Measurements from ENCODE around the gene ATXN7L1. TPM values are rescaled to one million over a fixed set of nuclear protein-coding genes. Genes with fewer than 3 reads are reported as not detected.
"Not testable (repeated sequence)": the region's sequence is repeated elsewhere in the genome, so short reads cannot be mapped to it uniquely, and the experiment has no call there.

The ATXN7L1 gene
- total RNA-seq, 2 donors from 2014 or later = 5.7 to 6.0 TPM

DNA sequence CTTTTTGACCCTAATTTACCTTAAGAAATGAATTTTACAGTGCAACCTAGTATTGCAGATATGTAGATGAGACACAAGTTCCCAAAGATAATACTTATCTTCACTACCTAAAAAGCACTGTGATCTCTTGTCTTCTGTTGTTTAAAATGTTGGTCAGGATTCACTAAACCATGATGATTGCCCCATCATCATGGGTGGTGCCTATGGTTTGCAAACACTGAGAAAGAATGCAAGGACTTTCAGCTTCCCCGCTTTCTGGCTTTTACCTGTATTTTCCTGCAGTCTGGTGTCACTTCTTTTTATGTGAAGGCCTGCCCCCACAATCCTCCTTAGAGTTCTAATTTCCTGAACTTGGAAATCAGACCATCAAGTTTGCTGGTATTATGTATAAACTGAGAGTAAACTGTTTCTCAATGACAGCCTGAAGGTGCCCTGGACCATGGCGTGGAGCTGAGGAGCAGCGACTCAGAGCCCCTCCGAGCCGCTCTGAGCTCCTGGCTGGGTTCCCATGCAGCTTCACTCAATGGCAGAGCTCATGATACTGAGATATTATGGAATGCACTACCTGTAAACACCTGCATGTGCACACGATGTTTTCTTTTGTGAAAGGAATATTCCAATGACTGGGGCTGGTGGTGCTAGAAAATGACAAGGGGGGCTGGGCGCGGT, 176.7 kb downstream of the ATXN7L1 start:
- DNase-seq (no peak), ATAC-seq (no peak)
- intact Hi-C loops (cut with DNase I) = no loop called here

DNA sequence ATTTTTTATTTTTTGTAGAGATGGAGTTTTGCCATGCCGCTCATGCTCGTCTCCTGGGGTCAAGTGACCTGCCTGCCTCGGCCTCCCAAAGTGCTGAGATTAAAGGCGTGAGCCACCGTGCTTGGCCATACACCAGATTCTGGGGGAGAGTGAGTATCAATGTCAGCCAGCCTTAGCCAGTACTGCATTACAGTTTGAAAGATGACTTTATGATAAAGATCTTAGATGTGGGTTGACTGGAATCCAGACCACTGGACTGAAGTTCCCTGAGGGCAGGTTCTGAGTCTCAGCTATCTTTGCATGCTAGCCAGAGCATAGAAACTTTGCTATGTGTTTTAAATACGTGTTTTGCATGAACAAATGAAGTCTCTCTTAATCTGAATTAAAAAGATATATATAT, 177.9 kb downstream of the ATXN7L1 start:
- no peak for DNase-seq
- intact Hi-C loops (cut with DNase I) = no loop called here
- no peak for ATAC-seq

DNA sequence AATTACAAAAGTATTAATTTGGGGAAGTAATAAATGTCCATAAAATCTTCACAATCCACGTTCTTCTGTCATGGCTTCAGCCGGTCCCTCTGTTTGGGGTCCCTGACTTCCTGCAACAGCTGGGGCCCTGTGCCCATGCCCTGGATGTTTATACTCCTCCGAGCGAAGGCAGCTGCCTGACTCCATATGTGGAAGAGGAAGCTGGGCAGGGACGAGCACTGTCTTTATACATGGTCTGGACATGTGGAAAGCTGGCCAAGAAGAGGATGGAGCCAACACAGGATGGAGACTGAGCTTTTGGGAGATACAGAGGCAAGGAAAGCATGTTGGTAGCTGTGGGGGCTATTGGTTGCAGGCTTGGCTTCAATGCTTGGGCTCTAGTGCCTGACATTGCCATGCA, 178.6 kb downstream of the ATXN7L1 start:
- intact Hi-C loops (cut with DNase I) = no loop called here
- ATAC-seq = no peak
- DNase-seq = no peak

DNA sequence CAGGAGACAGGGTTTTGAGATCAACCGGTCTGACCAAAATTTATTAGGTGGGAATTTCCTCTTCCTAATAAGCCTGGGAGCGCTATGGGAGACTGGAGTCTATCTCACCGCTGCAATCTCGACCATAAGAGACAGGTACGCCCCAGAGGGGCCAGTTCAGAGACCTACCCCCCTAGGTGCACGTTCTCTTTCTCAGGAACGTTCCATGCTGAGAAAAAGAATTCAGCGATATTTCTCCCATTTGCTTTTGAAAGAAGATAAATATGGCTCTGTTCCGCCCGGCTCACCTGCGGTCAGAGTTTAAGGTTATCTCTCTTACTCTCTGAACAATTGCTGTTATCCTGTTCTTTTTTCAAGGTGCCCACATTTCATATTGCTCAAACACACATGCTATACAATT, 179.2 kb downstream of the ATXN7L1 start:
- not testable (repeated sequence) for ATAC-seq

DNA sequence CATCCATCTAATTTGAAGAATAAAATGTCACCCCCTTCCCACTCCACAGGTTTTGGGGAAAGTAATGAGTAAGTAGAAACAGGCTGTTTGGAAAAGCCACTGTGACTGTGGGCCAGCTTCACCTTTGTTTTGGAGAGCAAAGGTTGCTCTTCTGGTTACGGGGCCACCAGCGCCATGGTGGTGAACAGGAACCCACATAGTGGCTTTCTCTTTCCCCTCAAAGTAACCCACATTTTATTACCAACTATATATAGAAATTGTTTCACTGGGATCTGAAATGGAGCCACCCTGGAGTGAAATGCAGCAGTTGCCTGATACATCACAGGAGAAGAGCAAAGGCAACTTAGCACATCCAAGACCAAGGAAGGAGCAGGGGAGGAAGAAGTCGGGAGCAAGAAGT, 182.8 kb downstream of the ATXN7L1 start:
- intact Hi-C loops (cut with DNase I) = no loop called here
- ATAC-seq (no peak), DNase-seq (no peak)

More for the DNA sequence above, 179.2 kb downstream of the ATXN7L1 start:
- DNase-seq; intact Hi-C loops (cut with DNase I): not testable (repeated sequence)

DNA sequence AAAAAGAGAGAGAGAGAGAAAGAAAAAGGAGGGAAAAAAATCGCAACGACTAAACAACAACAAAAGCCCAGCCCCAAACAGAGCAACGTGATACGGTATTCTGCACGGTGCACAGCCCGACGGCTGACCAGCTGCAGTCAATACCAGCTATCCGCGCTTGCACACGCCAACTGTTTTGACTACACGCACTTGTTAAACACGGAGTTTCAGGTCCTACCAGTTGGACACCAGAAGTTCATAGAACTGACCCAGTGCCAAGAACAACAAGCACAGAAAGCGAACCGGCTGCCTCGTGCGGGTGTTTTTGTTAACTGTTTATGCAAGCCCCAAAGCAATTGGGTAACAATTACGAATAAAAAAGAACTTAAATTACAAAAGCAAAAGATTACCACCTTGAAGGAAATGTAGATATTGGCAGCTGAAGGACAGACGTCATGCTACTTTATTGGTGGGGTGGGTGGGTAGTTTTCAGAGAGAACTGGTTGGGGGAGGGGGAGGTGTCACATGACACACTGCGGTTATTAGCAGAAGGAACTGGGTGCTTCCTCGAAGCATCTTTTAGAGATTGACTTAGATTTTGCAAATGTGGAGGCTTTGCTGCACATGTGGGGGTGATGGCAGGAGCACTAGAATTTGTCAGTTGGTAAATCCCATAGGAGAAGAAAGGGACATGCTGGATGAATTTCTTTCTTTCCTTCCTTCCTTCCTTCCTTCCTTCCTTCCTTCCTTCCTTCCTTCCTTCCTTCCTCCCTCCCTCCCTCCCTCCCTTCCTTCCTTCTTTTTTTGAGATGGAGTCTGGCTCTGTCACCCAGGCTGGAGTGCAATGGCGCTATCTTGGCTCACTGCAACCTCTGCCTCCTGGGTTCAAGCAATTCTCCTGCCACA, 184.5 kb downstream of the ATXN7L1 start:
- intact Hi-C loops (cut with DNase I) = no loop called here
- peak; percentile 85 to 87 for ATAC-seq
- DNase-seq = peak; percentile 46

DNA sequence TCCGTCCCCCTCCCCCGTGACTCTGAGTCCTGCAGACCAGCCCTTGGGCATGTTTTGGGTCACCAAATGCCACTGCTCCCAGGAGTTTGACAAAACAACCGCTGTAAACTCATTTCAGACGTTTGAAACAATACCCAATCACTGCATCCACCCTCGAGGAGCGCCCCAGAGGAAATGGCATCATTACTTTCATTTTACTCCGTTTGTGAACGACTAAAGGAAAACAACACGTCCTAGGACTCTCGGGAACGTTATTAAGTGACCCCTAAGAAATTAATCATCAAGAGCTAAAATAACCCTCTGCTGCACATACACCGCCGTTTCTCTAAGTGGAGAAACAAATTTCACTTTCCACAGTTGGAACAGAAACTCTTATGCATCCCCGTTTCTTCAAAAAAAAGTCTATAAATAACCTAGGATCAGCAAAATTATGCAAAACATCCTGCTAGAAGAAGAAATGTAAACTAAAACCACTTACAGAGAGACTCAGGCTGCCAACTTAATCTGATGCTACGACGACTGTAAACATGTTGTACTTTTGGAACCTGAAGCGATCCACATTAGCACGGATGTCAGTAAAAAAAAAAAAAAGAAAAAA, 185.2 kb downstream of the ATXN7L1 start:
- DNase-seq = no peak
- intact Hi-C loops (cut with DNase I) = no loop called here
- ATAC-seq = peak; percentile 53 to 61

DNA sequence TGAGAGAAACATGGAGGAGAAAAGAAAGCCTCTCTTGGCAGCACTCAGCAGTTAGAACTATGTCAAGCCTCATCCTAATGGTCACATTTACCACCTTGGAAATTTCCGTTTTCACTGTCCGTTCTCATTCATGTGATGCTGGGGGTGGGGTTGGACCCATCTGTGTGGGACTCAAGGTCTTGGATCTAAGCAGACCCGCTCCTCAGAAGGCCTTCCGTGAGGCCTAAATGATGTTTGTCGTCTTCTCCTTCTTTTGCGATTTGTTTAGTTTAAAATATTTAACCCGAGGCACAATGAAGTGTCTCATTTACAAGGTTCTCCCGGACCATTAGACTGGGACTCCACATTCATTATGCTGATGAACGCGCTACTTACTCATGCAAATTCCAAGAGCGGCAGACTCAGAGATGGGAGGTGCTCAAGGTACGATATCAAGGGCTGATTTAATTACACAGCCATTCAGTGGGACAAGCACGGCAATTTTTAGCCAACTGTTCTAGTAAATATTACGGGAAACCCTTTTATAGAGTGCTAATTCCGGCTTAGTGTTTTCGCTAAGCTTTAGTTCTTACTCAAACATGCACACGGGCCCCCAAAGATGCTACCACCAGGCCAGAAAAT, 186.0 kb downstream of the ATXN7L1 start:
- intact Hi-C loops (cut with DNase I) = no loop called here
- no peak for DNase-seq
- ATAC-seq = no peak

DNA sequence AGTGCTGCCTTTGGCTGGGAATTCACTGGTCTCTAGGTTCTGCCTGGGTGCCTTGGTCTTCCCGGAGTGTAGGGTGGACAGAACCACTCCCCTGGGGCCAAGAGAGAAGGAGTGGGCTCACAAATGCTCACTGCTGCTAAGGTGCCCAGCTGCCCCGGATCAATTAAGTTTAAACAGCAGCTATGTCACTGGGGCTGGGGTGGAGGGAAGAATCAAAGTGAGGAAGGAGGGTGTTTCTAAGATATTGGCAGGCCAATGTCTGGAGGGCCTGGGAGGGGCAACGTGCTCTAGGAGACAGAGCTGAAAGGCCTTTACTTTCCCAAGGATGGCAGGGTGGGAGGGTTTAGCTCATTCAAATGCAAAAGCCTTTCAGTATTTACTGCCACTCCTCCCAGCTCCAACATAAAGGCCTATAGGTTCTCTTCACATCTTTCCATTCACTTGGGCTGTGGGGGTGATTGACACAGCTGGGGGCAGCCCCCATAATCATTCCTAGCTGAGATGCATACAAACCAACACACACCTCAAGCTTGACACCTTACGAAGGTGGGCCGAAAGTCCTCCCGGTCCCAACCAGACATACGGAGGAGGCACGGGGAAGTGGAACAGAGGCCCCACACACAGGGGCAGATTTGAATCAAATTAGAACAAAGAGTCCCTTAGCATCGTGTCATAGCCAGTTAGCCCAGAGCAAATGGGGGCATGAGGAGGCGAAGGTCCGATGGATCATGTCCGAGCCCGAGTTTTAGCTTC, 187.2 kb downstream of the ATXN7L1 start:
- DNase-seq = no peak
- no peak for ATAC-seq
- intact Hi-C loops (cut with DNase I) = no loop called here

DNA sequence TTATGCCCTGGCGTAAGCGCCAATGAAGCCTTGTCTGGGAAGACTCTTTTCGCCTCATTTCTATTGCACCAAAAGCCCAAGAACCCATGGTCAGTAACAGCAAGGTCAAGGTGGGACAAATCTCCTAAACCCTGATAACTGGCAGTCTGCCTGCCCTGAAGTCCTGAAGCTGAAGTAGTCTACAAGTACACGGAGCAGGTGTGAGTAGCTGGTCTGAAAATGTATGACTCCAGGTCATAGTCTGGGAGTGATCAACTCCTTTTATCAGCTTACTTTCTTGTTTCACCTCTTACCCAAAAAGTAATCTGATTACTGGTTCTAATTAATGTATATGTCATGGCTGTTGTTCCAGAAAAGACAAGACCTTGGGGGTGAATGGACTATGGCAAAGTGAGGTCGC, 187.8 kb downstream of the ATXN7L1 start:
- no peak for ATAC-seq
- intact Hi-C loops (cut with DNase I) = no loop called here
- DNase-seq = no peak

DNA sequence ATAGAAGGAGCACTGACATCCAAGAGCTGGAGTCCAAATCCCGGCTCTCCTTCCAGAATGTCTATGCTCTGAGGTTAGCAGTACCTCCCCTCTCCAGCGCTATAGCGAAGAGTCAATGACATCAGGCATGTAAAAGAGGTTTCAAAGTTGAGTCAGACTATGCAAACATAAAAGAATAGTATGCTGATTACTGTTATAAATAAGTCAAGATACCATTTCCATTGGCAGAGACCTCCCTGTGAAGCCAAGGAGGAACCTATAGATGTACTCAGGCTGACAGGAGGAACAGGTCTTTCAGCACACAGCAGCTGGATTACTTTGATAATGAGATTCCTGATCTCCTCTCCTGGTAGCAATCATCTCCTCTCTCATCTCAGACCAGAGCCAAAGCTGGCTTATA, 191.2 kb downstream of the ATXN7L1 start:
- DNase-seq (no peak), ATAC-seq (no peak)
- intact Hi-C loops (cut with DNase I) = no loop called here

DNA sequence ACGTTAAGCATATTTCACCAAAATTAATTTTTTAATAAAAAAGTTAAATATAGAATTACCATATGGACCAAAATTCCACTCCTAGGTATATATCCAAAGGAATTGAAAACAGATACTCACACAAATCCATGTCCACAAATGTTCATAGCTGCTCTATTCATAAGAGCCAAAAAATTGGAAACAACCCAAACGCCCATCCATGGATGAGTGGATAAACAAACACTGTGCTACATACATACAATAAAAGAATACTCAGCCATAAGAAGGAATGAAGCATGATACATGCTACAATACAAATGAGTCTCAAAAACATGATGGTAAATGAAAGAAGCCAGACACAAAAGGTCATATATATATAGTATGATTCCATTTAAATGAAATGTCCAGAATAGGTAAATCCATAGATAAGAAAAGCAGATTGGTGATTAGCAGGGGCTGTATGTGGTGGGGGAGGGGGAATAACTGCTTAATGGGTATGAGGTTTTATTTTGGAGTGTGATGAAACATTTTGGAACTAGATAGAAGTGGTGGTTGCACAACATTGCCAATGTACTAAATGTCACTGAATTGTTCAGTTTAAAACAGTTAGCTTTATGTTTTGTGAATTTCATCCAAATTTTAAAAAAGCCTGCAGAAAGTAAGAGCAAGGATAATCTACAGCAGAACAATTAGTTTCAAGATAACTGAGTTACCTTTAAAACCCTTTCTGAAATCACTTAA, 193.9 kb downstream of the ATXN7L1 start:
- intact Hi-C loops (cut with DNase I) = no loop called here
- no peak for DNase-seq
- no peak for ATAC-seq

DNA sequence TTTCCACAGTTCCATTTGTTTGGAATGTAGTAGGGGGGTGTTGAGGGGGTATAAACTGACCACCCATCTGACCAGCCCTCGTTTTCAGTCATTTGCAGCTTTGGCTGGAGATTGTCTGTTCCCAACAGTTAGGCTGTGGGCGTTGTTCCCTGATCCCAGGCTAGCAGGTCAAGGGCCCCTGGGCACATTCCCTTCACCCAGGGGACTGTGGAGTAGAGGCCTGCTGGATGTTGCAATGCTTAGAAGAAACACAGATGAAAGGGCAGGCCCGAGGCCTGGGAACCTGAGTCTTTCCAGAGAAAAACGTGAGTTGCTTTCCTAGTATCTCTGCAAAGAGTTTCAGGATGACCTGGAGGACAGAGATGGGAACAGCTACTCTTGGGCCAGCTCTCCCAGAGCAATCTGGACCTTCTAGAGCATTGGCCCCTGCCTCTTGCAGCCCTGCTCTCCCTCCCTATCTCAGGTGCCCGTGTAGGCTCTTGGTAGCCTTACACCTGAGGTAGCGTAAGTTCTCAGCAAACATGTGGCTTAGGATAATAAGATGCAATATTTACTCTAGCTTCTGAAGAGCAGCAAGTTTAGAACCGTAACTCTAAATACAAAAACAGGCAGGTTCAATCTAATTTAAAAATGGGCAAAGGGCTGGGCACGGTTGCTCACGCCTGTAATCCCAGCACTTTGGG, 195.8 kb downstream of the ATXN7L1 start:
- intact Hi-C loops (cut with DNase I) = no loop called here
- ATAC-seq (peak in 1 of 2 donors; percentile 49), DNase-seq (peak; percentile 54)

DNA sequence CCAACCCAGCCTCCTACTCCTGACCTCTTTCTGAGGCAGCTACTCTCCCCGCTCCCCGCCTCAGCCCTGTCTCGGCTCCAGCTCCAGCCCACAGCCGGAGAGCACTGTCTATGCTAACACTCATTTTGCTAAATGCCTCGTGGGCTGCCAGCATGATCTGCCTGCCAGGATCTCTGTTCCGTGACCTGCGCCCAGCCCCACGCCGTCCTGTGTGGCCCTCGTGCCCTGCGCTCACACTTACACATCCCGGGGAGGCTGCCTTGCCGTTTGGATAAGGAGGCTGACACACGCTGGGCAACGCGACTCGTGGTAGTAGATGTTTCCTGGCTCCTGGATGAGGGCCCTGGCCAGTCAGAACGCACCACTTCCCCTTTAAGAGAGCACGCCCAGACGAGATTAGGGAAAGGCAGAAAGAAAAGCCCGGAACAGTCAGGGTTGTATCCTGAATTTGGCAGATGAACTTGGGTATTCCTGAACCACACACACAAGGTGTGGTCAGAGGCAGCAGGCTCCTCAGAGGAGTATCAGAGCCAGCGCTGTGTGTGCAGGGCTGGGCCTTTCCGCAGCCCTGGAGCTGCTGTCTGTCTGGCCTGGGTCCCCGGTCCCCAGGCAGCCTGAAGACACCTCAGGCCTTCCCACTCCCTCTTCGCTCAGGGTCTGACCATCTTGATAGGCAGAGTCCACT, 197.4 kb downstream of the ATXN7L1 start:
- peak; percentile 83 for DNase-seq
- peak; percentile 82 to 94 for ATAC-seq
- intact Hi-C loops (cut with DNase I) = no loop called here

DNA sequence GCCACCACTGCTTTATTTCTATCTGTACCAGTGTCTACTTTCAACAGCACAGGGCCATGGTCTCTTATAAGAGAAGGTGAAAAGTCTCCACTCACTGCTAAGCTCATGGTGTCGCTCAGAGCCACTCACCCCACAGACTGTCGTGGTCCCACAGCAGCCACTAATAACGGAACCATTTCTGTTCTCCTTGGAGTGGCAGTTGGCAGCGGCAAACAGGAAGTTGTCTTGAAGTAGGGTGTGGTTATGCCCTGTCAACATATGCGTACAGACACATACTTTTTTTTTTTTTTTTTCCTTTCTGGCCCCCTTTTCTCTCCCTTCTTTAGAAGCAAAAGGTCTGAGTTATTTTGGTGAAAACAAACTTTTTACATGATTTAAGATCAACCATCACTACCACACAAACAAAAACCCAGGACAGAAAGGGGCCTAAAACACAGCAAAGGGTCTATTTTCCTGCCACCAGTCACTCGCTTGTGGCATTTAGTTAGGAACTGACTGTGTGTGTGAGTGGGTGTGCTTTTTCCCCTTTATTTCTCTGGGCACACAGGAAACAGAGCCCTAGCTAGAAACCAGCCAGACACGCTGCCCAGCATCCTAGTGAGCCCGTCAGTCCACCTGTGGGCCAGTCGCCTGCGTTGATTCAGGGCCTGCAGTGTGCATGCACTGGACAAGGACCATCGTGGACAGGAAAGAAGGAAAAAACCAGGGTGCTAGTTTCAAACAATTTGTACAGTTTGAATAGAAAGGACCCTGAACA, 198.4 kb downstream of the ATXN7L1 start:
- intact Hi-C loops (cut with DNase I) = no loop called here
- ATAC-seq = peak in 1 of 2 donors; percentile 22
- DNase-seq = no peak

DNA sequence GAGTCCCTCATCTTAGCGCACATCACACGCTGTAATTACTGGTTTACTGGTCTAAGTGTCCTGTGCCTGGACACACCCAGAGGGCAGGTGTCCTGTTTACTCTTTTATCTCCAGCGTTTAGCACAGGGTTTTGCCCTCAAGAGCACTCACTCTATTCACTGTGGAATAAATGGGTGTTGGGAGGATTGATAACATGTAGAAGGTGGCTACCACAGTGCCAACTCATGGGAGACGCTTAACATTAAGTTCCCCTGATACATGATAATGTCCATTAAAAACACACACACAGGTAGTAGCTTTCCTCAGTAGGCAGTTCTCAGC, 199.0 kb downstream of the ATXN7L1 start:
- intact Hi-C loops (cut with DNase I) = no loop called here
- DNase-seq = no peak
- ATAC-seq = no peak

DNA sequence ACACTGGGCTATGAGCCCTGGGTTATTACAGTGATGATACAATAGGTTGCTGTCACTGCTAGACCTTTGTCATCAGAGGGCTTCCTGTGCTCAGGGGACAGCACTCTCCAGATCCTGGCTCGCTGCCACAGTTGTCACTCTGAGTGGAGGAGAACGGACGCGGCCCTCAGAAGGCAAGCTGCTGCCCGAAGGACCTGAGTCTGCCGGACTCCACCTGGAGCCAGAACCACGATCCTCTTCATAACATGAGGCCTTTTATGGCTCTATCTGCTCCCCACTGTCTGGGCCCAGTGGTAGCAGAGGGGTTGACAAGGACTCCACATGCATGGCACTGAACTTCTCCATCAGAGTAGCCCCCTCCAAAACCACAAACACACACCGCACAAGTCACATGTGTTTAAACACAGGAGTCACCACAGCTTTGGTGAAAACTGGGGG, 200.4 kb downstream of the ATXN7L1 start:
- intact Hi-C loops (cut with DNase I) = no loop called here
- DNase-seq (peak; percentile 54), ATAC-seq (peak in 1 of 2 donors; percentile 26)
